ENCODE measurements around the gene MNAT1. TPM values are rescaled to one million over a fixed set of nuclear protein-coding genes. Genes with fewer than 3 reads are reported as not detected.

Gene MNAT1
- total RNA-seq, 8 experiments from 2014 or later = 37.0 to 69.2 (median 47.1) TPM

- no peaks in the 10 kb centered on the region for H3K4me1 ChIP-seq (replicated peaks in 1 of 2)
- H3K27ac ChIP-seq = no peak overlapping the region
- no peak overlapping the region for H3K4me3 ChIP-seq
- 86 to 100% (median 100%) methylated on average over 1 to 2 of the region's 2 CpGs; no CpG with 5 or more reads in 1 of the 10 experiments for WGBS, 10 experiments
- no peak for ATAC-seq (replicated peaks in 6 of 8)
- in situ Hi-C loops (cut with MboI; ENCODE audit: low pct_unique_long_range_greater_than_20kb in 2 of 9, low sequenced_read_pairs in 9 of 9, unreplicated experiment in 9 of 9) = loop anchor here in 2 of 9 experiments (25.0 kb wide), 2 partner anchors 262 to 362 kb away; partner anchors contain the start of genes MNAT1 (in 1 of the 2) and SIX1 (in 1 of the 2)
Measured at GRCh38 chr14:60999536-60999935, 265.0 kb downstream of the MNAT1 start.

- ATAC-seq (replicated peaks in 6 of 8) = no peak
- in situ Hi-C loops (cut with MboI; ENCODE audit: low pct_unique_long_range_greater_than_20kb in 2 of 9, low sequenced_read_pairs in 9 of 9, unreplicated experiment in 9 of 9) = no loop called here
- Histone ChIP-seq H3K4me1 (replicated peaks in 1 of 2) (no peaks in the 10 kb centered on the region), H3K27ac (no peak overlapping the region), H3K4me3 (no peak overlapping the region)
- WGBS, 10 experiments = 86 to 100% (median 100%) methylated on average over 1 of the region's 1 CpG; no CpG with 5 or more reads in 1 of the 10 experiments
Measured at GRCh38 chr14:61003571-61003970, 269.0 kb downstream of the MNAT1 start.

DNA sequence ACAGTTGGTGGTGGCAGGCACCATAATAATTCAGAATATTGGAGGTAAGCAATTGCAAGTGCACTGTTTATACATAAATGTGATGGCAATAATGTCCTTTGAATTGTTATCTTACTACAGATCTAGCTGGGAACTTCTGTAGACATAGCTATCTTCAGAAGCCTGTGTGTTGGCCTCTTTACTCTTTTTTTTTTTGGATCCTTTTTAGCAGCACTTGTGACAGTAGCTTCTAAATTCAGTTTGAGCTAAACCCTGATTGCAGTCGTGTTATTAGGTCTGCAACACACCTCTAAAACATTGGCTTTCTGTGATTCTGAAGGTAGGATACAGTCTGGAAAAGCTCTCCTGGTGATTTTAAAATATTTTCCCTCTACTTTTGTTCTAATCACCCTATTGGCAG, 285.0 kb downstream of the MNAT1 start:
- H3K27ac ChIP-seq = no peak overlapping the region
- no peaks in the 10 kb centered on the region for H3K4me1 ChIP-seq (replicated peaks in 1 of 2)
- no peak overlapping the region for H3K4me3 ChIP-seq
- 20 to 100% (median 50%) methylated on average over 1 of the region's 1 CpG; no CpG with 5 or more reads in 5 of the 10 experiments for WGBS, 10 experiments
- in situ Hi-C loops (cut with MboI; ENCODE audit: low pct_unique_long_range_greater_than_20kb in 2 of 9, low sequenced_read_pairs in 9 of 9, unreplicated experiment in 9 of 9) = no loop called here
- no peak for ATAC-seq (replicated peaks in 6 of 8)

Other genes with a start within 250 kb of the MNAT1 start
- gene C14orf39, start 248.7 kb upstream of the MNAT1 start, total RNA-seq = 1 to 10 TPM in 1 of 8 experiments, under 1 TPM in 5, not detected in 2; 0.21 to 1.2 (median 0.41) TPM
- gene SIX6, start 225.6 kb upstream of the MNAT1 start, total RNA-seq = under 1 TPM in 4 of 8 experiments, not detected in 4; 0.05 to 0.45 (median 0.14) TPM
- 10 to 100 TPM in 3 of 8 experiments, 1 to 10 TPM in 1, under 1 TPM in 4; 0.05 to 38.6 (median 2.6) TPM for gene SIX1, start 85.3 kb upstream of the MNAT1 start, total RNA-seq
- 10 to 100 TPM in 2 of 8 experiments, 1 to 10 TPM in 6; 1.6 to 13.7 (median 5.4) TPM for gene SIX4, start 10.4 kb upstream of the MNAT1 start, total RNA-seq
- gene TRMT5, start 246.3 kb downstream of the MNAT1 start, total RNA-seq = 10 to 100 TPM in 5 of 8 experiments, 1 to 10 TPM in 3; 7.9 to 21.2 (median 12.3) TPM
- gene SLC38A6, start 246.5 kb downstream of the MNAT1 start, total RNA-seq = 10 to 100 TPM in 7 of 8 experiments, 1 to 10 TPM in 1; 6.6 to 52.5 (median 23.1) TPM

Data from motor neuron (in vitro differentiated cells).